Small intestine (tissue), 7 donors: ENCODE data around the gene ARPC2. TPM values are rescaled to one million over a fixed set of nuclear protein-coding genes. Genes with fewer than 3 reads are reported as not detected.
A peak's percentile ranks its signal among the peaks of the same experiment; 100 is the strongest.

Experiments used
- DNase-seq, 2 donors: peaks; one replicate each; pipeline versions ENCODE4 v3.0.0 to v3.0.0-alpha.2; 2013
- FAIRE-seq: peaks from 2 replicates; lab custom pipeline; 2012; peaks lifted over from hg19 to GRCh38; lab: Jason Lieb, UNC
- H3K27ac ChIP-seq, 3 donors: one replicate each; pipeline ENCODE4 v1.5.1; 2013; ENCODE audit warnings: low read length in 2 of 3, mild to moderate bottlenecking in 2 of 3, control low read depth in 1 of 3, inconsistent platforms in 1 of 3, low read depth in 1 of 3, moderate library complexity in 1 of 3
- H3K27me3 ChIP-seq, 3 donors: one replicate each; pipeline ENCODE4 v1.6.1; 2013; ENCODE audit warnings: low read length in 3 of 3, inconsistent platforms in 1 of 3; ENCODE audit not compliant: control insufficient read depth in 3 of 3, insufficient read depth in 3 of 3
- H3K36me3 ChIP-seq, 3 donors: one replicate each; pipeline ENCODE4 v1.6.1; 2013; ENCODE audit warnings: low read length in 3 of 3, inconsistent platforms in 1 of 3, low read depth in 1 of 3, mild to moderate bottlenecking in 1 of 3, moderate library complexity in 1 of 3; ENCODE audit not compliant: control insufficient read depth in 3 of 3, insufficient read depth in 2 of 3
- H3K4me1 ChIP-seq, 3 donors: one replicate each; pipeline ENCODE4 v1.6.1; 2013; ENCODE audit warnings: low read length in 2 of 3, inconsistent platforms in 1 of 3, low read depth in 1 of 3, mild to moderate bottlenecking in 1 of 3, moderate library complexity in 1 of 3; ENCODE audit not compliant: control insufficient read depth in 3 of 3, insufficient read depth in 2 of 3
- H3K4me3 ChIP-seq, 3 donors: one replicate each; pipeline ENCODE4 v1.5.1; 2013; ENCODE audit warnings: low read length in 3 of 3, control low read depth in 1 of 3, inconsistent platforms in 1 of 3, low read depth in 1 of 3, mild to moderate bottlenecking in 1 of 3, moderate library complexity in 1 of 3
- H3K9me3 ChIP-seq, 2 donors: one replicate each; pipeline ENCODE4 v1.6.1; 2013; ENCODE audit warnings: low read depth in 1 of 2, low read length in 1 of 2; ENCODE audit not compliant: control insufficient read depth in 2 of 2, insufficient read depth in 1 of 2
- WGBS, 3 donors: extraction: QIAGEN DNeasy Blood & Tissue Kit; methylation state at CpG; one replicate each; pipeline ENCODE4 v1.1.7; 2013; 5-methylcytosine and 5-hydroxymethylcytosine counted together
- polyA plus RNA-seq, 4 donors: library from polyadenylated mRNA; stranded (reverse) in 3 of 4; unstranded in 1 of 4; fragments of 200-250 nt in 3 of 4; fragments of 120-200 nt in 1 of 4; gene quantifications; one replicate each; pipeline versions ENCODE4 v1.2.1 to v1.2.3, GENCODE V29; 2013
- donor health status: healthy with polysubstance abuse.
- donor health status: control.
- donor health status: control.
- donor health status: Bipolar disorder and iron deficiency.
- donor health status: healthy.

The ARPC2 gene
- polyA plus RNA-seq, 4 donors: 242 to 300 (median 270) TPM

- WGBS, 3 donors: 23 to 46% (median 38%) methylated on average over 17 of the region's 17 CpGs
- H3K36me3 ChIP-seq: peaks cover 0 to 72% (median 5%) of the 10 kb centered on the region in 3 donors
- H3K27ac ChIP-seq: peak overlapping the region; percentile 79 to 87 (median 86)
- DNase-seq (peak; percentile 71 to 72), FAIRE-seq (no peak)
- H3K4me1 ChIP-seq: peaks cover 8 to 57% (median 13%) of the 10 kb centered on the region in 3 donors
- no peaks in the 10 kb centered on the region for H3K9me3 ChIP-seq
- no peak overlapping the region for H3K4me3 ChIP-seq
- no peaks in the 10 kb centered on the region for H3K27me3 ChIP-seq
Measured at GRCh38 chr2:218263817-218264641, 47.0 kb downstream of the ARPC2 start.

GRCh38 chr2:218264773-218265561 is 48.0 kb downstream of the ARPC2 start:
- H3K4me3 ChIP-seq: no peak overlapping the region
- 22 to 62% (median 40%) methylated on average over 19 to 22 of the region's 22 CpGs for WGBS, 3 donors
- FAIRE-seq (no peak), DNase-seq (peak; percentile 90 to 91)
- H3K36me3 ChIP-seq: peaks cover 0 to 74% (median 5%) of the 10 kb centered on the region in 3 donors
- H3K27ac ChIP-seq: peak overlapping the region; percentile 79 to 87 (median 86)
- peaks cover 8 to 58% (median 13%) of the 10 kb centered on the region in 3 donors for H3K4me1 ChIP-seq
- no peaks in the 10 kb centered on the region for H3K9me3 ChIP-seq
- no peaks in the 10 kb centered on the region for H3K27me3 ChIP-seq

GRCh38 chr2:218265626-218266025 is 48.6 kb downstream of the ARPC2 start:
- DNase-seq: no peak
- Histone ChIP-seq H3K4me3 (no peak overlapping the region), H3K9me3 (no peaks in the 10 kb centered on the region), H3K4me1 (peaks cover 8 to 53% (median 13%) of the 10 kb centered on the region in 3 donors), H3K36me3 (peaks cover 0 to 74% (median 5%) of the 10 kb centered on the region in 3 donors), H3K27ac (peak overlapping the region in 1 of 3 donors; percentile 79), H3K27me3 (no peaks in the 10 kb centered on the region)
- 67 to 95% (median 88%) methylated on average over 8 of the region's 8 CpGs for WGBS, 3 donors
- FAIRE-seq: no peak

GRCh38 chr2:218266316-218266979 is 49.5 kb downstream of the ARPC2 start:
- WGBS, 3 donors: 83 to 91% (median 90%) methylated on average over 14 to 15 of the region's 15 CpGs
- no peak overlapping the region for H3K4me3 ChIP-seq
- H3K9me3 ChIP-seq: no peaks in the 10 kb centered on the region
- no peak for FAIRE-seq
- H3K4me1 ChIP-seq: peaks cover 8 to 52% (median 13%) of the 10 kb centered on the region in 3 donors
- H3K27ac ChIP-seq: no peak overlapping the region
- no peaks in the 10 kb centered on the region for H3K27me3 ChIP-seq
- no peak for DNase-seq
- peaks cover 0 to 72% (median 5%) of the 10 kb centered on the region in 3 donors for H3K36me3 ChIP-seq

- no peak for DNase-seq
- Histone ChIP-seq H3K9me3 (no peaks in the 10 kb centered on the region), H3K27ac (no peak overlapping the region), H3K4me1 (peaks cover 8 to 52% (median 10%) of the 10 kb centered on the region in 3 donors), H3K36me3 (peaks cover 0 to 68% (median 5%) of the 10 kb centered on the region in 3 donors), H3K4me3 (no peak overlapping the region), H3K27me3 (no peaks in the 10 kb centered on the region)
- FAIRE-seq: no peak
- 94 to 98% (median 95%) methylated on average over 6 of the region's 6 CpGs for WGBS, 3 donors
Measured at GRCh38 chr2:218267259-218267658, 50.3 kb downstream of the ARPC2 start.

- FAIRE-seq: peak; percentile 85
- H3K27ac ChIP-seq: peak within 1 kb of the TSS; percentile 70 to 84 (median 75)
- H3K4me1 ChIP-seq: peaks cover 2 to 32% (median 4%) of the 10 kb centered on the region in 3 donors
- peak within 1 kb of the TSS; percentile 78 to 90 (median 78) for H3K4me3 ChIP-seq
- DNase-seq: peak; percentile 100
- H3K36me3 ChIP-seq: peaks cover 3 to 68% (median 7%) of the 10 kb centered on the region in 3 donors
- 0 to 1% (median 1%) methylated on average over 41 to 64 of the region's 64 CpGs for WGBS, 3 donors
- H3K27me3 ChIP-seq: no peaks in the 10 kb centered on the region
- H3K9me3 ChIP-seq: no peaks in the 10 kb centered on the region
Measured at GRCh38 chr2:218269900-218270720, 53.1 kb downstream of the ARPC2 start, which contains the start of the genes AAMP and PNKD. Gene AAMP (minus strand): TSS chr2:218270137. CDS start chr2:218270086, 51 bp downstream. Gene PNKD (plus strand): TSS chr2:218270519. CDS start chr2:218270536, 17 bp downstream.

- FAIRE-seq (no peak), DNase-seq (peak in 1 of 2 donors; percentile 55)
- peaks cover 3 to 68% (median 14%) of the 10 kb centered on the region in 3 donors for H3K36me3 ChIP-seq
- no peaks in the 10 kb centered on the region for H3K27me3 ChIP-seq
- no peaks in the 10 kb centered on the region for H3K9me3 ChIP-seq
- peak overlapping the region; percentile 49 to 77 (median 66) for H3K27ac ChIP-seq
- H3K4me3 ChIP-seq: peak overlapping the region; percentile 58 to 90 (median 78)
- WGBS, 3 donors: 2 to 6% (median 4%) methylated on average over 23 of the region's 23 CpGs
- H3K4me1 ChIP-seq: peaks cover 0 to 28% (median 4%) of the 10 kb centered on the region in 3 donors
Measured at GRCh38 chr2:218270721-218271486, 53.9 kb downstream of the ARPC2 start.
